SK-N-SH treated with all-trans-retinoic acid at 6 μM for 48 hours (cell line): ENCODE measurements around the gene YDJC.

Experiments used
- CSDC2 ChIP-seq: fragments of 250-450 bp; sonication (Bioruptor Pico); IDR thresholded peaks from 2 replicates; pipeline ENCODE4 v1.5.0; 2020; ENCODE audit warnings: mild to moderate bottlenecking, moderate library complexity
- ESRRG ChIP-seq: fragments of 250-450 bp; sonication (Bioruptor Pico); IDR thresholded peaks from 2 replicates; pipeline ENCODE4 v1.6.1; 2021; ENCODE audit warnings: mild to moderate bottlenecking
- ISL1 ChIP-seq: fragments of 250-450 bp; sonication (Bioruptor Pico); IDR thresholded peaks from 2 replicates; pipeline ENCODE4 v2.1.2; 2022; ENCODE audit warnings: mild to moderate bottlenecking, moderate library complexity
- PATZ1 ChIP-seq: fragments of 250-450 bp; sonication (Bioruptor Pico); IDR thresholded peaks from 2 replicates; pipeline ENCODE4 v1.8.0; 2020; ENCODE audit warnings: mild to moderate bottlenecking, moderate library complexity, borderline replicate concordance
- PPARA ChIP-seq: fragments of 250-450 bp; sonication (Bioruptor Pico); IDR thresholded peaks from 2 replicates; pipeline ENCODE4 v1.5.0; 2020; ENCODE audit warnings: mild to moderate bottlenecking, borderline replicate concordance
- TCF4 ChIP-seq: fragments of 250-450 bp; sonication (Bioruptor Pico); IDR thresholded peaks from 2 replicates; pipeline ENCODE4 v1.8.0; 2021; ENCODE audit warnings: mild to moderate bottlenecking, moderate library complexity, borderline replicate concordance
- ZFP3 ChIP-seq: fragments of 250-450 bp; sonication (Bioruptor Pico); IDR thresholded peaks from 2 replicates; pipeline ENCODE4 v1.5.0; 2020; ENCODE audit warnings: mild to moderate bottlenecking, moderate library complexity
- ZNF565 ChIP-seq: fragments of 450-650 bp; formaldehyde crosslinking; conservative IDR thresholded peaks from 2 replicates; pipeline ENCODE4 v1.5.0; 2020; ENCODE audit warnings: low read depth, mild to moderate bottlenecking, moderate library complexity

- no peak for TF ChIP-seq ESRRG (CRISPR knock-in tag)
- no peak for TF ChIP-seq ZNF565 (CRISPR knock-in tag)
- no peak for TF ChIP-seq ISL1 (CRISPR knock-in tag)
- TF ChIP-seq TCF4 = no peak
- TF ChIP-seq CSDC2 (CRISPR knock-in tag) = no peak
- TF ChIP-seq ZFP3 (CRISPR knock-in tag) = no peak
- TF ChIP-seq PATZ1 (CRISPR knock-in tag) = no peak
- no peak for TF ChIP-seq PPARA (CRISPR knock-in tag)
These were observed 6.7 kb downstream of the YDJC start for GRCh38 chr22:21622919-21623647.
